ENCODE data around the gene EZH2. TPM values are rescaled to one million over a fixed set of nuclear protein-coding genes. Genes with fewer than 3 reads are reported as not detected.

Gene EZH2

Small RNAs within 50 kb of the gene (small RNA-seq; reads per million reads assigned to genes)
- not detected for gene RF00017 (ENCODE audit: insufficient read depth)
- gene RN7SL569P (ENCODE audit: insufficient read depth), result not detected
- not detected for gene RNU7-20P (ENCODE audit: insufficient read depth)

All from neuronal stem cell (in vitro differentiated cells).